Stimulated activated CD8-positive, alpha-beta memory T cell treated with anti-CD3 and anti-CD28 coated beads, Interleukin-2, amount 100 ng/mL, for 48 hours (primary cell): ENCODE data around the gene HAS3.
"Not testable (repeated sequence)": the region's sequence is repeated elsewhere in the genome, so short reads cannot be mapped to it uniquely, and the experiment has no call there.

Experiments
- DNase-seq, 2 donors: peaks; one replicate each; pipeline ENCODE4 v3.0.0-alpha.2; 2020; ENCODE audit warnings: low read depth in 2 of 2

Gene HAS3

GRCh38 chr16:69105501-69106361 is at the start of gene HAS3:
Gene HAS3 (plus strand): TSS chr16:69105653. CDS start chr16:69109396, 3,743 bp downstream.
- peak in 1 of 2 donors; percentile 35 for DNase-seq

- DNase-seq = no peak
These were observed 49.5 kb upstream of the HAS3 start for GRCh38 chr16:69055980-69056379.

DNA sequence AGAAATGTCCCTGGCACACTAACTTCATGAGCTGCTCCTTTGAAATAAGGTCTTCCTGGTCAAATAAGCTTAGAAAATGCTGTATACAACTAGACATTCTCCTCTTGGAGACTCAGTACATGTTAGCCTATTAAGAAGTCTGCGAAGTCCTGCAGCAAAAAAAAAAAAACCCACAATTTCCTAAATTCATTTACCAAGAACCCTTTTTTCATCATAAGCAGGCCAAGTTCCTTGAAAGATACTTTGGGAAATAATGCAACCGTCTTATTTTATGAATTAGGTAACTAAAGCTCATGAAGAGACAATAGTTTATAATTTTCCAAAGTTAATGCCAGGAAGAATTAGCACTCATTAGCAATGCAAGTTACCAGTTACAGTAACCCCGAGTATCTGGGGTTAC is 49.0 kb upstream of the HAS3 start:
- no peak for DNase-seq

- DNase-seq = no peak
These were observed 47.8 kb upstream of the HAS3 start for GRCh38 chr16:69057400-69058378.

DNA sequence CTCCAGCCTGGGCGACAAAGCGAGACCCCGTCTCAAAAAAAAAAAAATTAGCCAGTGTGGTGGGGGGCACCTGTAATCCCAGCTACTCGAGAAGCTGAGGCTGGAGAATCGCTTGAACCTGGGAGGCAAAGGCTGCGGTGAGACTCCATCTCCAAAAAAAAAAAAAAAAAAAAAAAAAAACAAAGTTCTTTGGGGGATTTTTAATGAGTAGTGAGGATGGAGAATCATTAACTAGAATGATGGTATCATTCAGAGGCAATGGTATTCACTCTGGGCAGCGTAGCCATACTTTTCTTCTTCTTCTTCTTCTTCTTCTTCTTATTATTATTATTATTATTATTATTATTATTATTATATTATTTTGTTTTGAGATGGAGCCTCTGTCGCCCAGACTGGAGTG is 42.0 kb upstream of the HAS3 start:
- DNase-seq = not testable (repeated sequence)

DNA sequence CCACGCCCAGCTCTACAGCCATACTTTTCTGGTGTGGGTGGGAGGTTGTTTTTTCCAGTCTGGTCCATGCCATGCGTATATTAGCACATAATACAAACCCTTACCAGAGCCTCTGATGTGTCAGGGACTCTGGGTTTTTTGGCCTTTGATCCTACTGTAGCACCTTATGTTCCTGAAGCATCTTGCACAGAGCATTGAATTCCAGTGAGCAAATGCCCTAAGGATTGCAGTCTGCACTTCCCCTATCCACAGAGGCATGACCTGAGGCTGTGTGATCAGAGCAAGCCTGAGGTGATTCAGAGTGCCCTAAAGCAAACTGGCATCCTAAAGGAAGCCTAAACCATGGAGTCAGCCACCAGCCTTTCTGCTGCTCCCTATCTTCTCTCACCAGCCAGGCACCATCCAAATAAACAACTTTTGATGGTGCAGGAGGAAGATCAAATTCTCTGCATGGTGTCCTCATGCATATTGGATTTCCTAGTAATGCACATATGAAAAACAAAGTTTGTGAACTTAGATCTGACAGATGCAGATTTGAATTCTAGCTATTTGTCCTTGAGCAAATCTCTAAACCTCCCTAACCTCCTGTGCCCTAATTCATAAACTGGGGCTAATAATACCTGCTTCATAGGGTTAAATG is 41.2 kb upstream of the HAS3 start:
- no peak for DNase-seq

- DNase-seq = no peak
These were observed 40.6 kb upstream of the HAS3 start for GRCh38 chr16:69064764-69065313.

DNA sequence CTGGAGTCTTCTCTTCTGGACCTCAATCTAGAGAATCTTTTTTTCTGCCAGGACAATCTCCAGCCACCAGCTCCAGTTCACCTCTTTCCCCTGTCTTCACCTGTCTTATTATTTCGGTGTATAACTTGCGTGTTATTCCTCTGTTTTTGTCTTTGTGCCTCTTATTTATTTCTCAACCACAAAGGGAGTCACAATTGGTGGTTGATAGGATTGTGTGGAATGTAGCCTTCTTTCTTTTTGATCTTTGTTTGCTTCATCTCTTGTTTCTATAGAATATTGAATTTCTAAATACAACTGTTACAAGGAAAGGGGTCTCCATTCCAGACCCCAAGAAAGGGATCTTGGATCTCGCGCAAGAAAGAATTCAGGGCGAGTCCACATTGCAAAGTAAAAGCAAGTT is 35.9 kb upstream of the HAS3 start:
- no peak for DNase-seq

GRCh38 chr16:69071036-69071435 is 34.4 kb upstream of the HAS3 start:
- no peak for DNase-seq

DNA sequence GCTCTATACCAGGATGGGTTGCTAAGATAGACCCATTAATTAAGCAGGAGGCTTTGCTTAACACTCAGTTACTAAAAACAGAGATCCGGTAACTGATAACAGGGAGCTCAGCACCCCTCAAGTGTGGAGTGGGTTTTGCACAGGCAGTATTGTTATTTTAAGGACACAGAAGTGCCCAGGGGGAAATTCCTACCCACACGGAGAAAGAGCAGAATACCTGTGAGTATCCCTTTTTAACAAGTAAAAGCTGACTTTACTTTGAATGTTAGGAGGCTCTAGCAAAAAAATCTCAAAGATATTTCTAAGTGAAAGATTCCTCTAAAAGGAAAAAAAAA is 32.8 kb upstream of the HAS3 start:
- no peak for DNase-seq

- DNase-seq = no peak
These were observed 32.2 kb upstream of the HAS3 start for GRCh38 chr16:69073181-69073702.

DNA sequence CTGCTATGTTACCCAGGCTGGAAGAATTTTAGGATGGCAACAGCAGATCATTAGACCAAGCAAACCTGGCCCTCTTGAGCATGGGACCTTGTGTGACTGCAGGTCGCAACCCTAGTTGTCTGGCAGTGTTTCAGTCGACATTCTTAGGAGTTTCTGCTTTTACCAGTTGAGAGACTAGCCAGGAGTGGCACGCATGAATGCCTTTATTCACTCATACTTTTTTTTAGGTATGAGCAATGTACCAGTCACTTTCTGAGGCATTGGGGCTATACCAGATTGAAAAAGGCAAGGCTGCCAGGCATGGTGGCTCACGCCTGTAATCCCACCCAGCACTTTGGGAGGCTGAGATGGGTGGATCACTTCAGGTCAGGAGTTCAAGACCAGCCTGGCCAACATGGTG is 28.2 kb upstream of the HAS3 start:
- no peak for DNase-seq

GRCh38 chr16:69078073-69078472 is 27.4 kb upstream of the HAS3 start:
- DNase-seq = no peak

DNA sequence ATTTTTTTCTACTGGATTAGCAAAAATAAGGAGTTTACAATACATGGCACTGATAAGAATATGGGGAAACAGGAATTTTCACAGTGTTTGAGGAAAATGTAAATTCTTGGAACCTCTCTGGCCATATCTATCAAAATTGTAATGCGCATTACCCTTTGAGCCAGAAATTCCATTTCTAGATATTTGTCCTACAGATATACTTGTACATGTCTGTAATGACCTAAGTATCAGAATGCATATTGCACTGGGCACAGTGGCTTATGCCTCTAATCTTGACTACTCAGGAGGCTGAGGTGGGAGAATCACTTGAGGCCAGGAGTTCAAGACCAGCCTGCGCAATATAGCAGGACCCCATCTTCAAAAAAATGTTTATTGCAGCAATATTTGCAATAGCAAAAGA is 25.8 kb upstream of the HAS3 start:
- no peak for DNase-seq

DNA sequence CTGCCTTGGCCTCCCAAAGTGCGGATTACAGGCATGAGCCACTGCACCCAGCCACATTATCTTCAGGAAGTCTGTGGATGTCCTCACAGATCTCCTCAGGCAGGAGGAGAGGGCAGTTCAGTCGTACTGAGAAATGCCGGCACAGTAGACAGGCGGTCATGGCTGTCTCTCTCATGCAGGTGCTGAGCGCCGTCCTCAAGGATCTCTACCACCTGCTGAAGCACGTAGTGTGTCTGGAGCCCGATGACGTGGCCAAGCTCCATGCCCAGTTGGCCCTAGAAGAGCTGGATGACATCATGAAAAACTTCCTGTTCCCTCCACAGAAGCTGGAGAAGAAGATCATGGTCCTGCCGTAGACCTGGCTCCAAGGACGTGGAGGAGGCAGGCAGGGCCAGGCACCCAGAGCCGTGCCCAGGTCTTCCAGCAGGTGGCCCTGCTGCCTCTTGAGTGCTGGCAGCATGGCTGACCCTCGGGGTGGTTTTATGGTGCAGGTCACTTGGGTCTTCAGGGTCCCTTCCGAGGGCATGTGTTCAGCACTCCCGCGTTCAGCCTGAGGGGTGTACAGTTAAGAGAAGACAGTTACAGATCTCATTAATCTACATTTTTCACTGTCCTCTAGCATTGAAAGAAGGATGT is 22.0 kb upstream of the HAS3 start:
- DNase-seq = no peak

DNA sequence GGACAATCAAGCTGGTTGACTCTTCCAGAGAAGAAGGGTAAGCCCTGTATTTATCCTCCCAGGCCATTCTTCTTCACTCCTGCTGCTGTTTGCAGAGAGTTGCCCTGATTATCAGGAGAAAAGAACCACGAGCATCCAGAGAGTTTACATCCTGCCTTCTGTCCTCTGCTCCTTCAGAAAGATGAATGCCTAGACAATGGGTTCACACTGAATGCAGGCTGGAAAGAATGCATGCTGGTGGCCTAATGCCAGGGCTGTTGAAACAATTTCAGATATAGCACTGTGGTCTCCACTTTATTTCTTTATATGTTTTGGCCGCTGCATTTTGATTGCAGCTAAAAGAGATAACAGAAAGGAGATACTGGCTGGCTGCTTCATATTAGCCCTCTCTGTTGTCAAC is 21.2 kb upstream of the HAS3 start:
- no peak for DNase-seq

GRCh38 chr16:69085032-69085695 is 20.3 kb upstream of the HAS3 start:
- DNase-seq = no peak

- no peak for DNase-seq
These were observed 18.3 kb upstream of the HAS3 start for GRCh38 chr16:69087161-69087581.

DNA sequence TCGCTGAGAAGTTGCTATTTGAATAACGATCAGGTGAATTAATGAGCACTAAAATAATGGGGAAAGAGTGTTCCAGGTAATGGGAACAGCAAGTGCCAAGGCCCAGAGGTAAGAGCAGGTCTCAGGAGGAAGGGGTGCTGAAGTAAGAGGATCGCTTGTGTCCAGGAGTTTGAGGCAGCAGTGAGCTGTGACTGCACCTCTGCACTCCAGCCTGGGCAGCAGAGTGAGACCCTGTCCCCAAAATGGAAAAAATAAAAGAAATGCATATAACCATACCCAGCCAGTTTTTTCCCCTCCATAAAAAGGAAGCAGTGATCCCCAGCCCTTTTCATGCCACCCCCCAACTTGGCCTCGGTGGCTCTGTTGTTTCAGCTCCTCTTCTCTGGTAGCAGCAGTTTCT is 16.8 kb upstream of the HAS3 start:
- no peak for DNase-seq

DNA sequence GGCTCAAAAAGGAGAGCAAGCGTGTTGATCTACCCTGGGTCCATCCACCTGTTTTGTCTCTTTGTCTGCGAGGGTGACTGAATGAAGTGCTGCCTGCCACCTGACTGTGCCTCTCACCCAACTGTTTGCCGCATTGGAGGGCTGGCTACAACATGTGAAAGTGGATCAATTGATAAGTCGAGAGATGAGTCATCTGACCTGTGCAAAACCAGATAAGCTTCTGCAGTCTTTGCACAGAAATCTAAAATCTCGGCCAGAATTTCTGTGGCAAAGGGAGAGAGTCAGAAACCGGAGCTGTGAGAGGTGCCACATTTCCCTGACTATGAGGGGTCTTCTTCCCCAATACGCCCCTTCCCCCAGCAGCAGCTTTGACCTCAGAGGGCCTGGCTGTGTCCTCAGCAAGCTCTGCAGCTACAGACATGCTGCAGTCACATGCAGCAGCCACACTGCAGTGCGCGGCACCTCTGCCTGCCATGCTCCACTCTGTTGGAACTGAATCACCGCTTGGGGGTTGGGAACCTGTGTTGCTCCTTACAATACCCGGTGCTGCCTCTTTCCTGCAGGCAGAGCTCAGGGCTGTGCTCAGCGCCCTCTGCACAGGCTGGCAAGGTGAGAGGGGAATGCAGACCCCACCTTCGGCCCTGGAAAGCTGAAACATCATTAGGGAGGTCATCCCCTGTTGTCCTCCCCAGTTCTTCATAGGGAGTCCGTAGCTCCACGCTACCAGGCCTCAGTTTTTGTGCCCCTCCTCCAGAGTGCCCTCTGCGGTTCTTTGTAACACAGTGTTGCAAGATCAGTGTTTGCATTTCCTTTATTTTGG is 16.2 kb upstream of the HAS3 start:
- DNase-seq = no peak
